WTC11 (cell line): ENCODE data around the gene DNAAF8. TPM values are rescaled to one million over a fixed set of nuclear protein-coding genes. Genes with fewer than 3 reads are reported as not detected.

Experiments
- ATAC-seq: fragments of 200-7000 bp; cut with Tn5 transposase; 2 replicates; pipeline ENCODE4 v1.10.0; 2021; ENCODE audit warnings: mild to moderate bottlenecking, moderate library complexity
- CTCF ChIA-PET: fragments of 300-600 bp; sonication (Branson Sonifier 250); formaldehyde crosslinking; loops from one replicate; lab custom pipeline; 2021; ENCODE audit warnings: antibody characterized with exemption; lab: Charles Lee
- POLR2A ChIA-PET: fragments of 350-600 bp; sonication (Branson Sonifier 250); formaldehyde crosslinking; loops from one replicate; lab custom pipeline; 2021; ENCODE audit warnings: antibody characterized with exemption; lab: Charles Lee
- DNase-seq: peaks from one replicate; pipeline ENCODE4 v3.0.0; 2021; ENCODE audit warnings: low spot score
- H3K27ac Mint-ChIP-seq: 2 replicates; pipeline ENCODE4 v1.8.0; 2021; ENCODE audit warnings: mixed read lengths
- H3K27me3 Mint-ChIP-seq: 2 replicates; pipeline ENCODE4 v1.8.0; 2021; ENCODE audit warnings: low read depth, mild to moderate bottlenecking, moderate library complexity, mixed read lengths
- H3K36me3 Mint-ChIP-seq: 2 replicates; pipeline ENCODE4 v1.8.0; 2021; ENCODE audit warnings: mixed read lengths
- H3K4me1 Mint-ChIP-seq: 2 replicates; pipeline ENCODE4 v1.8.0; 2022; ENCODE audit warnings: mixed read lengths
- H3K4me3 Mint-ChIP-seq: 2 replicates; pipeline ENCODE4 v1.8.0; 2021; ENCODE audit warnings: mild to moderate bottlenecking, moderate library complexity, mixed read lengths
- H3K9me3 Mint-ChIP-seq: 2 replicates; pipeline ENCODE4 v1.8.0; 2021; ENCODE audit warnings: mixed read lengths
- CBFB ChIP-seq: sonication (generic); formaldehyde crosslinking; IDR thresholded peaks from 2 replicates; pipeline ENCODE4 v1.8.1; 2022; ENCODE audit warnings: mild to moderate bottlenecking, low read depth, missing genetic modification reagents
- EMX1 ChIP-seq: fragments of 250-450 bp; sonication (Bioruptor Pico); IDR thresholded peaks from 2 replicates; pipeline ENCODE4 v1.8.0; 2021; ENCODE audit warnings: mild to moderate bottlenecking
- ESRRA ChIP-seq: sonication (generic); formaldehyde crosslinking; IDR thresholded peaks from 2 replicates; pipeline ENCODE4 v1.8.1; 2022; ENCODE audit warnings: mild to moderate bottlenecking, missing genetic modification reagents, borderline replicate concordance
- NR3C1 ChIP-seq: sonication (generic); formaldehyde crosslinking; conservative IDR thresholded peaks from 2 replicates; pipeline ENCODE4 v1.8.1; 2023; ENCODE audit warnings: low read depth, mild to moderate bottlenecking, missing genetic modification reagents
- SMAD3 ChIP-seq: sonication (generic); formaldehyde crosslinking; IDR thresholded peaks from 2 replicates; pipeline ENCODE4 v1.8.0; 2022; ENCODE audit warnings: missing genetic modification reagents, mild to moderate bottlenecking, borderline replicate concordance
- SOX15 ChIP-seq: fragments of 250-450 bp; sonication (Bioruptor Pico); IDR thresholded peaks from 2 replicates; pipeline ENCODE4 v1.9.0; 2021; ENCODE audit warnings: mild to moderate bottlenecking
- TCF7 ChIP-seq: sonication (generic); formaldehyde crosslinking; IDR thresholded peaks from 2 replicates; pipeline ENCODE4 v1.8.0; 2022; ENCODE audit warnings: mild to moderate bottlenecking, low read depth, missing genetic modification reagents, moderate library complexity
- TEAD4 ChIP-seq: sonication (generic); formaldehyde crosslinking; IDR thresholded peaks from 2 replicates; pipeline ENCODE4 v1.8.0; 2022; ENCODE audit warnings: mild to moderate bottlenecking, missing genetic modification reagents
- ZNF138 ChIP-seq: sonication (generic); formaldehyde crosslinking; conservative IDR thresholded peaks from 2 replicates; pipeline ENCODE4 v1.8.1; 2022; ENCODE audit warnings: mild to moderate bottlenecking, moderate library complexity, missing genetic modification reagents
- ZNF219 ChIP-seq: sonication (generic); formaldehyde crosslinking; IDR thresholded peaks from 2 replicates; pipeline ENCODE4 v1.8.0; 2023; ENCODE audit warnings: missing genetic modification reagents, mild to moderate bottlenecking, borderline replicate concordance
- ZNF671 ChIP-seq: fragments of 250-450 bp; sonication (Bioruptor Pico); IDR thresholded peaks from 2 replicates; pipeline ENCODE4 v1.8.0; 2021; ENCODE audit warnings: mild to moderate bottlenecking
- total RNA-seq: library from RNA; stranded (reverse); gene quantifications from 3 replicates; pipeline ENCODE4 v1.2.3, GENCODE V29; 2021
- TF ChIP-seq, protein P1 (sequence below): sonication (generic); formaldehyde crosslinking; IDR thresholded peaks from 2 replicates; pipeline ENCODE4 v1.8.1; 2023; ENCODE audit warnings: mild to moderate bottlenecking, missing genetic modification reagents, moderate library complexity
- TF ChIP-seq, protein P2 (sequence below): fragments of 200-600 bp; IDR thresholded peaks from 2 replicates; pipeline ENCODE4 v1.8.0; 2022; ENCODE audit warnings: antibody characterized with exemption
- TF ChIP-seq, protein P3 (sequence below): sonication (generic); formaldehyde crosslinking; IDR thresholded peaks from 2 replicates; pipeline ENCODE4 v1.8.0; 2023; ENCODE audit warnings: mild to moderate bottlenecking, missing genetic modification reagents
- TF ChIP-seq, protein P4 (sequence below): sonication (generic); formaldehyde crosslinking; IDR thresholded peaks from 2 replicates; pipeline ENCODE4 v1.8.0; 2023; ENCODE audit warnings: missing genetic modification reagents, mild to moderate bottlenecking, borderline replicate concordance
- TF ChIP-seq, protein P5 (sequence below): sonication (generic); formaldehyde crosslinking; conservative IDR thresholded peaks from 2 replicates; pipeline ENCODE4 v1.8.1; 2023; ENCODE audit warnings: mild to moderate bottlenecking, low read depth, missing genetic modification reagents, moderate library complexity
- TF ChIP-seq, protein P6 (sequence below): sonication (generic); formaldehyde crosslinking; IDR thresholded peaks from 2 replicates; pipeline ENCODE4 v1.8.1; 2022; ENCODE audit warnings: mild to moderate bottlenecking, missing genetic modification reagents, moderate library complexity, borderline replicate concordance
- TF ChIP-seq, protein P7 (sequence below): sonication (generic); formaldehyde crosslinking; IDR thresholded peaks from 2 replicates; pipeline ENCODE4 v1.8.0; 2022; ENCODE audit warnings: missing genetic modification reagents

The DNAAF8 gene
- total RNA-seq, 1 experiment from 2014 or later = 0.09 TPM

DNA sequence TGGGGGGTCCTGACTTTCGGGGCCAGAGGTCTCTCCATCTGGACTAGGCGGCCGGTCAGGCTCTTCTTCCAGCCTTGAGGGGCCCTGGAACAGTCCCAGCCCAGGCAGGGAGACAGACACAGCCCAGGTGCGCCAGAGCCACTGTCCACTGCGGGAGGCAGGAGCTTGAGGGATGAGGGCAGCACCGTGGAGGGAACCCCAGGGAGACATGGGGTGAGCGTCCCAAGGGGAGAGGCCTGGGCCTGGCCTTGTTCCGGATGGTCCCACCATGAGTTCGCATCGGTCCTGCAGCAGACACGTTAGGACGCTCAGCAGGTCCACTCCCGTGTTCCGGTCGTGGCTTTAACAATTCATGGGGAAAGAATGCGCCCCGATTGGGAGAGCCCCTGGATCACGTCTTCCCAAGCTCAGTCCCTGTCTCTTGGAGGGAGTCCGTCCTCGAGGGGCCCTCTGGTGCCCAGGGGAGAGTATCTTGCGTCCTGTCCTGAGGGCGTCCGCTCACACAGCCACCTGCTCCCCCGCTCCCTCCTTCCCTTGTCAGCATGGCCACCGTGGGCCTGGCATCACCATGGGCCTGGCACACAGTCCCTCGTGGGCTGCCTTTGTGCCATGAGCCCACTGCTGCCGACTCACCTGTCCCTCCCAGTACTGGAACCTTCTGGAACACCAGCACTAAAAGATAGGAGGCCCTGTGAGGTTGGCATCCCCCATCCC, 47.7 kb upstream of the DNAAF8 start:
- POLR2A ChIA-PET = no interaction called here
- Mint-ChIP-seq H3K4me1 (no peaks in the 10 kb centered on the region), H3K9me3 (no peaks in the 10 kb centered on the region), H3K27ac (no peak overlapping the region), H3K36me3 (peaks cover 9% of the 10 kb centered on the region), H3K4me3 (no peak overlapping the region), H3K27me3 (no peaks in the 10 kb centered on the region)
- CTCF ChIA-PET = no interaction called here
- ATAC-seq (no peak), DNase-seq (no peak)
- no peak for TF ChIP-seq SMAD3 (CRISPR knock-in tag)
- TF ChIP-seq ESRRA (CRISPR knock-in tag) = no peak
- no peak for TF ChIP-seq TCF7 (CRISPR knock-in tag)
- no peak for TF ChIP-seq ZNF138
- TF ChIP-seq SOX15 (CRISPR knock-in tag) = no peak
- TF ChIP-seq, protein P1, sequence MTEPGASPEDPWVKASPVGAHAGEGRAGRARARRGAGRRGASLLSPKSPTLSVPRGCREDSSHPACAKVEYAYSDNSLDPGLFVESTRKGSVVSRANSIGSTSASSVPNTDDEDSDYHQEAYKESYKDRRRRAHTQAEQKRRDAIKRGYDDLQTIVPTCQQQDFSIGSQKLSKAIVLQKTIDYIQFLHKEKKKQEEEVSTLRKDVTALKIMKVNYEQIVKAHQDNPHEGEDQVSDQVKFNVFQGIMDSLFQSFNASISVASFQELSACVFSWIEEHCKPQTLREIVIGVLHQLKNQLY = no peak
- TF ChIP-seq CBFB (CRISPR knock-in tag) = no peak
- no peak for TF ChIP-seq TEAD4 (CRISPR knock-in tag)
- no peak for TF ChIP-seq ZNF219
- TF ChIP-seq NR3C1 = no peak
- TF ChIP-seq, protein P2, sequence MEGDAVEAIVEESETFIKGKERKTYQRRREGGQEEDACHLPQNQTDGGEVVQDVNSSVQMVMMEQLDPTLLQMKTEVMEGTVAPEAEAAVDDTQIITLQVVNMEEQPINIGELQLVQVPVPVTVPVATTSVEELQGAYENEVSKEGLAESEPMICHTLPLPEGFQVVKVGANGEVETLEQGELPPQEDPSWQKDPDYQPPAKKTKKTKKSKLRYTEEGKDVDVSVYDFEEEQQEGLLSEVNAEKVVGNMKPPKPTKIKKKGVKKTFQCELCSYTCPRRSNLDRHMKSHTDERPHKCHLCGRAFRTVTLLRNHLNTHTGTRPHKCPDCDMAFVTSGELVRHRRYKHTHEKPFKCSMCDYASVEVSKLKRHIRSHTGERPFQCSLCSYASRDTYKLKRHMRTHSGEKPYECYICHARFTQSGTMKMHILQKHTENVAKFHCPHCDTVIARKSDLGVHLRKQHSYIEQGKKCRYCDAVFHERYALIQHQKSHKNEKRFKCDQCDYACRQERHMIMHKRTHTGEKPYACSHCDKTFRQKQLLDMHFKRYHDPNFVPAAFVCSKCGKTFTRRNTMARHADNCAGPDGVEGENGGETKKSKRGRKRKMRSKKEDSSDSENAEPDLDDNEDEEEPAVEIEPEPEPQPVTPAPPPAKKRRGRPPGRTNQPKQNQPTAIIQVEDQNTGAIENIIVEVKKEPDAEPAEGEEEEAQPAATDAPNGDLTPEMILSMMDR = no peak
- TF ChIP-seq, protein P3, sequence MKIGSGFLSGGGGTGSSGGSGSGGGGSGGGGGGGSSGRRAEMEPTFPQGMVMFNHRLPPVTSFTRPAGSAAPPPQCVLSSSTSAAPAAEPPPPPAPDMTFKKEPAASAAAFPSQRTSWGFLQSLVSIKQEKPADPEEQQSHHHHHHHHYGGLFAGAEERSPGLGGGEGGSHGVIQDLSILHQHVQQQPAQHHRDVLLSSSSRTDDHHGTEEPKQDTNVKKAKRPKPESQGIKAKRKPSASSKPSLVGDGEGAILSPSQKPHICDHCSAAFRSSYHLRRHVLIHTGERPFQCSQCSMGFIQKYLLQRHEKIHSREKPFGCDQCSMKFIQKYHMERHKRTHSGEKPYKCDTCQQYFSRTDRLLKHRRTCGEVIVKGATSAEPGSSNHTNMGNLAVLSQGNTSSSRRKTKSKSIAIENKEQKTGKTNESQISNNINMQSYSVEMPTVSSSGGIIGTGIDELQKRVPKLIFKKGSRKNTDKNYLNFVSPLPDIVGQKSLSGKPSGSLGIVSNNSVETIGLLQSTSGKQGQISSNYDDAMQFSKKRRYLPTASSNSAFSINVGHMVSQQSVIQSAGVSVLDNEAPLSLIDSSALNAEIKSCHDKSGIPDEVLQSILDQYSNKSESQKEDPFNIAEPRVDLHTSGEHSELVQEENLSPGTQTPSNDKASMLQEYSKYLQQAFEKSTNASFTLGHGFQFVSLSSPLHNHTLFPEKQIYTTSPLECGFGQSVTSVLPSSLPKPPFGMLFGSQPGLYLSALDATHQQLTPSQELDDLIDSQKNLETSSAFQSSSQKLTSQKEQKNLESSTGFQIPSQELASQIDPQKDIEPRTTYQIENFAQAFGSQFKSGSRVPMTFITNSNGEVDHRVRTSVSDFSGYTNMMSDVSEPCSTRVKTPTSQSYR (CRISPR knock-in tag) = no peak
- TF ChIP-seq, protein P4, sequence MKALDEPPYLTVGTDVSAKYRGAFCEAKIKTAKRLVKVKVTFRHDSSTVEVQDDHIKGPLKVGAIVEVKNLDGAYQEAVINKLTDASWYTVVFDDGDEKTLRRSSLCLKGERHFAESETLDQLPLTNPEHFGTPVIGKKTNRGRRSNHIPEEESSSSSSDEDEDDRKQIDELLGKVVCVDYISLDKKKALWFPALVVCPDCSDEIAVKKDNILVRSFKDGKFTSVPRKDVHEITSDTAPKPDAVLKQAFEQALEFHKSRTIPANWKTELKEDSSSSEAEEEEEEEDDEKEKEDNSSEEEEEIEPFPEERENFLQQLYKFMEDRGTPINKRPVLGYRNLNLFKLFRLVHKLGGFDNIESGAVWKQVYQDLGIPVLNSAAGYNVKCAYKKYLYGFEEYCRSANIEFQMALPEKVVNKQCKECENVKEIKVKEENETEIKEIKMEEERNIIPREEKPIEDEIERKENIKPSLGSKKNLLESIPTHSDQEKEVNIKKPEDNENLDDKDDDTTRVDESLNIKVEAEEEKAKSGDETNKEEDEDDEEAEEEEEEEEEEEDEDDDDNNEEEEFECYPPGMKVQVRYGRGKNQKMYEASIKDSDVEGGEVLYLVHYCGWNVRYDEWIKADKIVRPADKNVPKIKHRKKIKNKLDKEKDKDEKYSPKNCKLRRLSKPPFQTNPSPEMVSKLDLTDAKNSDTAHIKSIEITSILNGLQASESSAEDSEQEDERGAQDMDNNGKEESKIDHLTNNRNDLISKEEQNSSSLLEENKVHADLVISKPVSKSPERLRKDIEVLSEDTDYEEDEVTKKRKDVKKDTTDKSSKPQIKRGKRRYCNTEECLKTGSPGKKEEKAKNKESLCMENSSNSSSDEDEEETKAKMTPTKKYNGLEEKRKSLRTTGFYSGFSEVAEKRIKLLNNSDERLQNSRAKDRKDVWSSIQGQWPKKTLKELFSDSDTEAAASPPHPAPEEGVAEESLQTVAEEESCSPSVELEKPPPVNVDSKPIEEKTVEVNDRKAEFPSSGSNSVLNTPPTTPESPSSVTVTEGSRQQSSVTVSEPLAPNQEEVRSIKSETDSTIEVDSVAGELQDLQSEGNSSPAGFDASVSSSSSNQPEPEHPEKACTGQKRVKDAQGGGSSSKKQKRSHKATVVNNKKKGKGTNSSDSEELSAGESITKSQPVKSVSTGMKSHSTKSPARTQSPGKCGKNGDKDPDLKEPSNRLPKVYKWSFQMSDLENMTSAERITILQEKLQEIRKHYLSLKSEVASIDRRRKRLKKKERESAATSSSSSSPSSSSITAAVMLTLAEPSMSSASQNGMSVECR (CRISPR knock-in tag) = no peak
- TF ChIP-seq, protein P5, sequence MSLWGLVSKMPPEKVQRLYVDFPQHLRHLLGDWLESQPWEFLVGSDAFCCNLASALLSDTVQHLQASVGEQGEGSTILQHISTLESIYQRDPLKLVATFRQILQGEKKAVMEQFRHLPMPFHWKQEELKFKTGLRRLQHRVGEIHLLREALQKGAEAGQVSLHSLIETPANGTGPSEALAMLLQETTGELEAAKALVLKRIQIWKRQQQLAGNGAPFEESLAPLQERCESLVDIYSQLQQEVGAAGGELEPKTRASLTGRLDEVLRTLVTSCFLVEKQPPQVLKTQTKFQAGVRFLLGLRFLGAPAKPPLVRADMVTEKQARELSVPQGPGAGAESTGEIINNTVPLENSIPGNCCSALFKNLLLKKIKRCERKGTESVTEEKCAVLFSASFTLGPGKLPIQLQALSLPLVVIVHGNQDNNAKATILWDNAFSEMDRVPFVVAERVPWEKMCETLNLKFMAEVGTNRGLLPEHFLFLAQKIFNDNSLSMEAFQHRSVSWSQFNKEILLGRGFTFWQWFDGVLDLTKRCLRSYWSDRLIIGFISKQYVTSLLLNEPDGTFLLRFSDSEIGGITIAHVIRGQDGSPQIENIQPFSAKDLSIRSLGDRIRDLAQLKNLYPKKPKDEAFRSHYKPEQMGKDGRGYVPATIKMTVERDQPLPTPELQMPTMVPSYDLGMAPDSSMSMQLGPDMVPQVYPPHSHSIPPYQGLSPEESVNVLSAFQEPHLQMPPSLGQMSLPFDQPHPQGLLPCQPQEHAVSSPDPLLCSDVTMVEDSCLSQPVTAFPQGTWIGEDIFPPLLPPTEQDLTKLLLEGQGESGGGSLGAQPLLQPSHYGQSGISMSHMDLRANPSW (CRISPR knock-in tag) = no peak
- TF ChIP-seq, protein P6, sequence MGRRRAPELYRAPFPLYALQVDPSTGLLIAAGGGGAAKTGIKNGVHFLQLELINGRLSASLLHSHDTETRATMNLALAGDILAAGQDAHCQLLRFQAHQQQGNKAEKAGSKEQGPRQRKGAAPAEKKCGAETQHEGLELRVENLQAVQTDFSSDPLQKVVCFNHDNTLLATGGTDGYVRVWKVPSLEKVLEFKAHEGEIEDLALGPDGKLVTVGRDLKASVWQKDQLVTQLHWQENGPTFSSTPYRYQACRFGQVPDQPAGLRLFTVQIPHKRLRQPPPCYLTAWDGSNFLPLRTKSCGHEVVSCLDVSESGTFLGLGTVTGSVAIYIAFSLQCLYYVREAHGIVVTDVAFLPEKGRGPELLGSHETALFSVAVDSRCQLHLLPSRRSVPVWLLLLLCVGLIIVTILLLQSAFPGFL (CRISPR knock-in tag) = no peak
- TF ChIP-seq ZNF671 (CRISPR knock-in tag) = no peak
- TF ChIP-seq, protein P7, sequence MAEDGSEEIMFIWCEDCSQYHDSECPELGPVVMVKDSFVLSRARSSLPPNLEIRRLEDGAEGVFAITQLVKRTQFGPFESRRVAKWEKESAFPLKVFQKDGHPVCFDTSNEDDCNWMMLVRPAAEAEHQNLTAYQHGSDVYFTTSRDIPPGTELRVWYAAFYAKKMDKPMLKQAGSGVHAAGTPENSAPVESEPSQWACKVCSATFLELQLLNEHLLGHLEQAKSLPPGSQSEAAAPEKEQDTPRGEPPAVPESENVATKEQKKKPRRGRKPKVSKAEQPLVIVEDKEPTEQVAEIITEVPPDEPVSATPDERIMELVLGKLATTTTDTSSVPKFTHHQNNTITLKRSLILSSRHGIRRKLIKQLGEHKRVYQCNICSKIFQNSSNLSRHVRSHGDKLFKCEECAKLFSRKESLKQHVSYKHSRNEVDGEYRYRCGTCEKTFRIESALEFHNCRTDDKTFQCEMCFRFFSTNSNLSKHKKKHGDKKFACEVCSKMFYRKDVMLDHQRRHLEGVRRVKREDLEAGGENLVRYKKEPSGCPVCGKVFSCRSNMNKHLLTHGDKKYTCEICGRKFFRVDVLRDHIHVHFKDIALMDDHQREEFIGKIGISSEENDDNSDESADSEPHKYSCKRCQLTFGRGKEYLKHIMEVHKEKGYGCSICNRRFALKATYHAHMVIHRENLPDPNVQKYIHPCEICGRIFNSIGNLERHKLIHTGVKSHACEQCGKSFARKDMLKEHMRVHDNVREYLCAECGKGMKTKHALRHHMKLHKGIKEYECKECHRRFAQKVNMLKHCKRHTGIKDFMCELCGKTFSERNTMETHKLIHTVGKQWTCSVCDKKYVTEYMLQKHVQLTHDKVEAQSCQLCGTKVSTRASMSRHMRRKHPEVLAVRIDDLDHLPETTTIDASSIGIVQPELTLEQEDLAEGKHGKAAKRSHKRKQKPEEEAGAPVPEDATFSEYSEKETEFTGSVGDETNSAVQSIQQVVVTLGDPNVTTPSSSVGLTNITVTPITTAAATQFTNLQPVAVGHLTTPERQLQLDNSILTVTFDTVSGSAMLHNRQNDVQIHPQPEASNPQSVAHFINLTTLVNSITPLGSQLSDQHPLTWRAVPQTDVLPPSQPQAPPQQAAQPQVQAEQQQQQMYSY (CRISPR knock-in tag) = no peak
- TF ChIP-seq EMX1 (CRISPR knock-in tag) = no peak
